Activated T-cell treated with anti-CD3 and anti-CD28 coated beads, Interleukin-2, amount 50 U/mL, for 72 hours (primary cell): Measurements from ENCODE around the gene FAM13A. TPM values are rescaled to one million over a fixed set of nuclear protein-coding genes. Genes with fewer than 3 reads are reported as not detected.
"Not testable (repeated sequence)": the region's sequence is repeated elsewhere in the genome, so short reads cannot be mapped to it uniquely, and the experiment has no call there.

Experiments
- ATAC-seq, 2 donors: fragments of 150-1000 bp; cut with Tn5 transposase; replicated peaks in 1 of 2; 2 replicates each; pipeline ENCODE4 v1.10.0; 2021; ENCODE audit warnings: moderate library complexity in 2 of 2, mild to moderate bottlenecking in 1 of 2
- DNase-seq, 2 donors: peaks; one replicate each; pipeline ENCODE4 v3.0.0; 2021 to 2022; ENCODE audit warnings: mixed read lengths in 1 of 2
- H3K27ac Mint-ChIP-seq: one replicate; pipeline ENCODE4 v1.8.0; 2022; ENCODE audit warnings: mild to moderate bottlenecking, moderate library complexity, mixed read lengths
- H3K27me3 Mint-ChIP-seq: one replicate; pipeline ENCODE4 v1.8.0; 2022; ENCODE audit warnings: low read depth, mixed read lengths
- H3K36me3 Mint-ChIP-seq, 2 donors: one replicate each; pipeline ENCODE4 v1.8.0; 2022; ENCODE audit warnings: mixed read lengths in 2 of 2, mild to moderate bottlenecking in 1 of 2; ENCODE audit not compliant: insufficient read depth in 2 of 2
- H3K4me1 Mint-ChIP-seq: one replicate; pipeline ENCODE4 v1.8.0; 2022; ENCODE audit warnings: low read depth, mixed read lengths
- H3K4me3 Mint-ChIP-seq, 2 donors: one replicate each; pipeline ENCODE4 v1.8.0; 2022; ENCODE audit warnings: mild to moderate bottlenecking in 2 of 2, mixed read lengths in 2 of 2, moderate library complexity in 2 of 2
- H3K9me3 Mint-ChIP-seq, 2 donors: one replicate each; pipeline ENCODE4 v1.8.0; 2022; ENCODE audit warnings: mixed read lengths in 2 of 2
- total RNA-seq, 2 donors: library from RNA; stranded (reverse); gene quantifications; one replicate each; pipeline ENCODE4 v1.2.3, GENCODE V29; 2022

The FAM13A gene
- total RNA-seq, 2 donors from 2014 or later = 4.4 to 5.9 TPM

DNA sequence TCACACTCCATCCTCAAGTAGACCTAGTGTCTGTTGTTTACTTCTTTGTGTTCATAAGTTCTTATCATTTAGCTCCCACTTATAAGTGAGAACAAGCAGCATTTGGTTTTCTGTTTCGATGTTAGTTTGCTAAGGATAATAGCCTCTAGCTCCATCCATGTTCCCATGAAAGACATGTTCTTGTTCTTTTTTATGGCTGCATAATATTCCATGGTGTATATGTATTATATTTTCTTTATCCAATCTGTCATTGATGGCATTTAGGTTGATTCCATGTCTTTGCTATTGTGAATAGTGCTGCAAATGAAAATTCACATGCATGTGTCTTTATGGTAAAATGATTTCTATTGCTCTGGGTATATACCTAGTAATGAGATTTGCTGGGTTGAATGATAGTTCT lies 51.9 kb downstream of the FAM13A start:
- H3K36me3 Mint-ChIP-seq, H3K9me3 Mint-ChIP-seq, H3K27me3 Mint-ChIP-seq, DNase-seq, H3K4me1 Mint-ChIP-seq, H3K4me3 Mint-ChIP-seq, H3K27ac Mint-ChIP-seq, ATAC-seq: not testable (repeated sequence)

DNA sequence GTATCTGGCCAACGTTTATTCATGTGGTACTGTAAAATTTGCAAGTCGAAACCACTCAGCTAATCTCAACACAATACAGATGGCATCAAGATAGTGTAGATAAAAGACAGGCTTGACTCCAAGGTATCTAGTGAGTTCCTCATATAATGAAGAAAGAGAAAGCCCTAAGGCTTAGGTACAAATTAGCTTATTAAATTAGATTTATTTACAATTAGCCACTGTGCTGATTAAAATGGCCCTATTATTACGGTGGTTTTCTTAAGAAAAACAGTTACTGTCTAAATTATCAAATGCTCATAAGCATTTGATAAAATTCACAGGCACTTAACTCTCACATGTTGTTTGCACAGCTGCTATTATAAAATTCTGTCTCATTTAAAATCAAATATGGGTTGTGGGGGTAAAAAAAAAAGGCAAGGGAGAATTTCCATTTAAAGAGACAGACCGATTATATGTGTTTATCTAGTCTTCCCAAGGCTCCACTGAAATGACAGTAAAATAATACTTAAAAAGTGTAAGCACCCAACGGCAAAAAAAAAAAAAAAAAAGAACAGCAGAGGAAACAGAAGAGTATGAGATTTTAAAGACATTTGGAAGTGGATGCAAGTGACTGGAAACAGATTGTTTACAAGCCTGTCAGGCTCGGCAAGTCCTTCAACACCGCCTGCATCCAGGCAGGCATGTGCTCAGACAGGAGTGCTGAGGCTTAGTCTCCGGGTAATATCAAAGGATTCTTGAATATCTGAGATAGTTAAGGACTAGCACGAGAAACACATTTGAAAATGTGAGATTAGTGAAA lies 55.1 kb downstream of the FAM13A start:
- H3K36me3 Mint-ChIP-seq = no peaks in the 10 kb centered on the region

DNA sequence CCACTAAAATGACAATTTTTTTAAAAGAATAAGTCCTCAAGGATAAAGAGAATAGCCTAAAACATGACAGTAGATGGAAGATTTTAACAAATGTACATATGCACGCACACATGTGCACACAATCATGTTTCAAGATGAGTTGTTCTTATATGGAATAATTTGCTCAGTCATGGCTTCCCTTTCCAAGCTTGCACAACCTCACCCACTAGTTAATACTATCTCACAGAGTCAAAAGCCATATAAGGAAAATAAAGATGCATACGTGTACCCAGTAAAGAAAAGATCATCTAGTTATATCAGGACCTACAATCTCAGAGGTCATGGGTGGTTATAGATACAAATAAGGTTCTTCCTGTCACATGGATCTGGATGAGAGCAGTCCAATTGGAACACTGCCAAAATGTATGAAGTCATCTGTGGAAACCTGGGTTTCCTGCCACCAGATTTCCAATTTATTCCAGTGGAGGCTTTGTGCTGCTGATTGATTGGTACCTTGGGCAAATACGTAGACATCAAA lies 56.1 kb downstream of the FAM13A start:
- Mint-ChIP-seq H3K4me1 (peaks cover 10% of the 10 kb centered on the region), H3K27me3 (no peaks in the 10 kb centered on the region), H3K9me3 (peaks cover 2 to 3% of the 10 kb centered on the region in 2 donors), H3K36me3 (no peaks in the 10 kb centered on the region), H3K27ac (no peak overlapping the region), H3K4me3 (no peak overlapping the region)
- no peak for DNase-seq
- ATAC-seq = no peak

More for the DNA sequence above, 55.1 kb downstream of the FAM13A start:
- Mint-ChIP-seq H3K27me3 (no peaks in the 10 kb centered on the region), H3K9me3 (peaks cover 0 to 3% of the 10 kb centered on the region in 2 donors), H3K4me3 (no peak overlapping the region), H3K27ac (no peak overlapping the region), H3K4me1 (peaks cover 6% of the 10 kb centered on the region)
- no peak for ATAC-seq
- DNase-seq = no peak

DNA sequence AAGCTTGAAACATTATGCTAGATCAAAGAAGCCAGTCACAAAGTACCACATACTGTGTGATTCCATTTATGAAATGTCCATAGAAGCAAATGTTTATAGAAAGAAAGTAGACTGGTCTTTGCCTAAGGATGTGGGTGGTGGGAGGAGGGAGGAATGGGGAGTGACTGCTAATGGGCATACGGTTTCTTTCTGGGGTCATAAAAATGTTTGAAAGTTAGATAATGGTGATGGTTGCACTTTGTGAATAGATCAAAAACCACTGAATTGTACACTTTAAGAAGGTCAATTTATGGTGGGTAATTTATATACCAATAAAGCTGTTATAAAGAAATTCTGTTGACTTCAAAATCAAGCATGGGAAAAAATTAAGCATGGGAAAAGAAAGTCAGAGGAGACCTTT lies 56.6 kb downstream of the FAM13A start:
- Mint-ChIP-seq H3K36me3 (no peaks in the 10 kb centered on the region), H3K4me3 (no peak overlapping the region), H3K27me3 (no peaks in the 10 kb centered on the region), H3K4me1 (peaks cover 10% of the 10 kb centered on the region), H3K9me3 (peaks cover 2% of the 10 kb centered on the region in 2 donors), H3K27ac (no peak overlapping the region)
- ATAC-seq (no peak), DNase-seq (no peak)

DNA sequence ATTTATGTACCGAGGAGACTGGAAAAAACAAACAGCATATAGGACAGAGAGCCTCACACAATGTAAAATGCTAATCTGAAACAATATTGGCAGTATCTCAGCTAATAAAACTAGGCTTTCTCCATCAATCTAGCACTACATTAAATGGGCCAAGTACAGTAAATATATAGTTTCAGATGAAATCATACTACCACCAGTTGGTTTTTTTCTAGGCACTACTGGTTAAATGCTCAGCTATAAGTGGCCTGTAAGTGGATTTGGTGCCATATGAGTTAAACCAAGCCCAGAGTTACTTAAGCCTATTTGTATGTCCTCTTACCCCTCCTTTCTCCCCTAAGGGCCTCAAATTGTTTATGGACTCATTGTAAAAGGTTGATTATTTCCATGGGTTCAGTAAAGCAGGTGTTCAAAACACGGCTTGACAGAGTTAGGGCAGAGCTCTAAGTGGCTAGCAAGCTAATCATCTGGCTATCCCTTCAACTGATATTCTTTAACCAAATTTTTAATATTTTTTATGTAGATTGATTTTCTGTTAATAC lies 57.5 kb downstream of the FAM13A start:
- no peak for ATAC-seq
- no peak for DNase-seq
- H3K27ac Mint-ChIP-seq = no peak overlapping the region
- no peaks in the 10 kb centered on the region for H3K36me3 Mint-ChIP-seq
- H3K27me3 Mint-ChIP-seq = no peaks in the 10 kb centered on the region
- H3K9me3 Mint-ChIP-seq = peaks cover 0 to 2% of the 10 kb centered on the region in 2 donors
- H3K4me3 Mint-ChIP-seq = no peak overlapping the region
- peaks cover 10% of the 10 kb centered on the region for H3K4me1 Mint-ChIP-seq

DNA sequence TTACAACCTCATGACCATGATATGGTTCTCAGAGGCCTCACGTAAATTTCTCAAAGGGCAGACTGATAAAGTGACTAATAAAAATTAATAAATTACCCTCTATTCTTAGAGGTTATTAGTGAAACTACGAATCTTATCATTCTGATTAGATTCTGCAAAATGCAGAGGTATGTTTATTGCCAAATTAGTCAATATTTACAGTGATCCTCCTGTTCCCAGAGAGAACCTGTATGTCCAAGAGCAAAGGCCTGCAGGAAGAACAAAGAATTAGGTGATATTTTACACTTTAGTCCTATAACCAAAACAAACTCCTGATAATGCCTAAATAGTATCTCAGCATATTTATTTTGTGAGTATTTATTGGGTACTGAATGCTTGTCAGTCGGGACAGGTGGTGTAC lies 58.1 kb downstream of the FAM13A start:
- H3K4me3 Mint-ChIP-seq = no peak overlapping the region
- H3K27me3 Mint-ChIP-seq = no peaks in the 10 kb centered on the region
- H3K27ac Mint-ChIP-seq = no peak overlapping the region
- no peak for DNase-seq
- no peak for ATAC-seq
- H3K36me3 Mint-ChIP-seq = no peaks in the 10 kb centered on the region
- peaks cover 0 to 2% of the 10 kb centered on the region in 2 donors for H3K9me3 Mint-ChIP-seq
- peaks cover 10% of the 10 kb centered on the region for H3K4me1 Mint-ChIP-seq

DNA sequence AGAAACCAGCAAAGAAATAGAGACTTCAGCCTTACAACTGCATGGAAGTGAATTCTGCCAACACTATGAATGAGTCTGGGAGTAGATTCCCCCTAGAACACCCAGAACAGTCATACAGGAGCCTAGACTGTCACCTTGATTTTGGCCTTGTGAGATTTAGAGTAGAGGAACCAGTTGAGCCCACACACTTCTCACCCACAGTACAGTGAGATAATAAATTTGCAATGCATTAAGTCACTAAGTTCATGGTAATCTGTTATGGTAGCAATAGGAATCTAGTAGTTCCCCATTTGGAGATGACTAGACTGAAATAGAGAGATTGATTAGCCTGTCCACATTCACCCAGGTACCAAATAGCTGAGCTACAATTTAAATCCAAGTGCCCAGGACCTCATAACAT lies 59.0 kb downstream of the FAM13A start:
- no peak overlapping the region for H3K27ac Mint-ChIP-seq
- peaks cover 10% of the 10 kb centered on the region for H3K4me1 Mint-ChIP-seq

DNA sequence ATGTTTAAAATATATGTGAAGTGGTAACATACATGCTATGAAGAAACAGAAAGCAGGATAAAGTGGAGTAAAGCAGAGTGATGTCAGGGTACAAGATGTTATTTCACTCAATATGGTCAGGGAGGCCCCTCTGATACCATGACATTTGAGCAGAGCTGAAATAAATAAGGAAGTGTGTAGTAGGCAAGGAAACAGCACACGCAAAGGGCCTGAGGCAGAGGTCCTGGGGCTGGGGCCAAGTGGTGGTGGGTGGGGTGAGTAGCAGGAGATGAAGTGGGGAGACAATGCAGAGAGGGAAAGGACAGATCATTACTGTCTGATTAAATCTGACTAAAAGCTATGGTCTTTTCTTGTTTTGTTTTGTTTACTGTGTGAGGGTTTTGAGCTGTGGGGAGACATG lies 61.1 kb downstream of the FAM13A start:
- H3K27ac Mint-ChIP-seq = no peak overlapping the region
- H3K36me3 Mint-ChIP-seq = no peaks in the 10 kb centered on the region
- H3K27me3 Mint-ChIP-seq = no peaks in the 10 kb centered on the region
- DNase-seq (no peak), ATAC-seq (no peak)
- H3K9me3 Mint-ChIP-seq = peaks cover 0 to 2% of the 10 kb centered on the region in 2 donors
- no peak overlapping the region for H3K4me3 Mint-ChIP-seq
- H3K4me1 Mint-ChIP-seq = peaks cover 9% of the 10 kb centered on the region

More for the DNA sequence above, 59.0 kb downstream of the FAM13A start:
- H3K4me3 Mint-ChIP-seq = no peak overlapping the region
- DNase-seq = no peak
- no peaks in the 10 kb centered on the region for H3K36me3 Mint-ChIP-seq
- peaks cover 0 to 2% of the 10 kb centered on the region in 2 donors for H3K9me3 Mint-ChIP-seq
- no peaks in the 10 kb centered on the region for H3K27me3 Mint-ChIP-seq
- ATAC-seq = no peak

DNA sequence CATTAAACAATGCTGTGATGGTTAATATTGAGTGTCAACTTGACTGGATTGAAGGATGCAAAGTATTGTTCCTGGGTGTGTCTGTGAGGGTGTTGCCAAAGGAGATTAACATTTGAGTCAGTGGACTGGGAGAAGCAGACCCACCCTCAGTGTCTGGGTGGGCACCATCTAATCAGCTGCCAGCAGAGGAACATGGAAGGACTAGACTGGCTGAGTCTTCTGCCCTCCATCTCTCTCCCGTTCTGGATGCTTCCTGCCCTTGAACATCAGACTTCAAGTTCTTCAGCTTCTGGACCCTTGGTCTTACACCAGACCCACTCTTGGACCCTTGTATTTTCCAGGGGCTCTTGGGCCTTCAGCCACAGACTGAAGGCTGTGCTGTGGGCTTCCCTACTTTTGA lies 61.7 kb downstream of the FAM13A start:
- ATAC-seq, H3K27ac Mint-ChIP-seq, H3K27me3 Mint-ChIP-seq, H3K9me3 Mint-ChIP-seq, H3K4me1 Mint-ChIP-seq, H3K4me3 Mint-ChIP-seq, DNase-seq, H3K36me3 Mint-ChIP-seq: not testable (repeated sequence)

DNA sequence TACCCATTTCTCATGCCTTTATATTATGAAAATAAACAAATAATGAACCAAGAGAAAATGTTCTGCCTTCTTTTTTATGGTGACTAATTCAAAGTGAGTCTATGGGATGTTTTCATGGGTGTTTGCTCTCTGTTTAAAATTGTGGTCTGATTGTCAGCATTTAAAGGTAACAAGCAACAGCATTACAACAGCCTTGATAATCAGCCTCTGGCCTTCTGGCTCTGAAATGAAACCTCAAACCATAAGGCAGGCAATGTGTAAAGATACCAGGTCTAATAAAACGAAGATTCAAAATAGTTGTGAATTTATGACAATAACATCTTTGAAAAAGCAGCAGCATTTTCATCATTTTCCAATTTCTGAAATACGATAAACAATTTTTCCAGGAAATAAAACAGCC lies 63.7 kb downstream of the FAM13A start:
- Mint-ChIP-seq H3K4me3 (no peak overlapping the region), H3K36me3 (no peaks in the 10 kb centered on the region), H3K4me1 (peaks cover 4% of the 10 kb centered on the region), H3K27me3 (no peaks in the 10 kb centered on the region), H3K27ac (no peak overlapping the region), H3K9me3 (peaks cover 0 to 2% of the 10 kb centered on the region in 2 donors)
- ATAC-seq (no peak), DNase-seq (no peak)

DNA sequence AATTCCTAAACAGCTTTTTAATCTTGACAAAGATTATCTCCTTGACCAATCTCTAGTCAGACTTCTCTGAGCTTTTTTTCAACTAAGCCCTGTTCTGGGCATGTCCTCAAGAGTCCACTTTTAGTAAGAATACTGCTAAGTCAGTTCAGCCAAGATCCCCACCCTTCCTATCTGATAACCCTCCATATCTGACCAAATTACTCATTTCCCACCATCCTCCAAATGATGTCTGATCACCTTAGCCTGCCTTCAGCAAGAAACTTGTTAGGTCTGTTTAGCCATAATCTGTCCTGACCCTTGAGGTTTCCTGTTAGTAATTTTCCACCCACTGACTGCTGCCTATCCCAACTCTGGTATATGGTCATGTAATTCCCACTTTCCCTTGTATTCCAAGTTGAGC lies 65.2 kb downstream of the FAM13A start:
- H3K4me3 Mint-ChIP-seq = no peak overlapping the region
- no peaks in the 10 kb centered on the region for H3K27me3 Mint-ChIP-seq

DNA sequence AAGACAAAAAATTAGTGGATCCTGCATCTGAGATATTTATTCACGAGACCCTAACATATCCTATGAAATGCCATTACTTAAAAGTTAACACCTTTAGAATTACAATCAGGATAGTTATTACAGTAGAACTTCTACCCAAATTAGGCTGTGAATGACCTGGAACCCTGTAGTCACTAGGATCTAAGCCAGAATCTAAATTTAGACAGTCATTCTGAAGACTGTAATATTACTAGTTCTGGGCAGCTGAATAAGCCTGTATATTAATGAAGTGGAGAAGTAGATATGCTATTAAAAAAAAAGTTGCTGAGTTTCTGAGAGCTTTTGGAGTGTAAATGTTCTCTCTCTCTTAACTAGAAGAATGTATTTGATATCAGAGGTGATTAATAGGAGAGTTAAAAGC lies 67.0 kb downstream of the FAM13A start:
- no peaks in the 10 kb centered on the region for H3K36me3 Mint-ChIP-seq
- no peak for DNase-seq
- ATAC-seq = no peak
- H3K4me1 Mint-ChIP-seq = no peaks in the 10 kb centered on the region
- no peaks in the 10 kb centered on the region for H3K9me3 Mint-ChIP-seq
- H3K4me3 Mint-ChIP-seq = no peak overlapping the region
- H3K27me3 Mint-ChIP-seq = no peaks in the 10 kb centered on the region
- H3K27ac Mint-ChIP-seq = no peak overlapping the region

More for the DNA sequence above, 65.2 kb downstream of the FAM13A start:
- H3K9me3 Mint-ChIP-seq = peaks cover 0 to 2% of the 10 kb centered on the region in 2 donors
- ATAC-seq = no peak
- H3K4me1 Mint-ChIP-seq = peaks cover 4% of the 10 kb centered on the region
- H3K27ac Mint-ChIP-seq = no peak overlapping the region
- DNase-seq = no peak
- H3K36me3 Mint-ChIP-seq = no peaks in the 10 kb centered on the region

DNA sequence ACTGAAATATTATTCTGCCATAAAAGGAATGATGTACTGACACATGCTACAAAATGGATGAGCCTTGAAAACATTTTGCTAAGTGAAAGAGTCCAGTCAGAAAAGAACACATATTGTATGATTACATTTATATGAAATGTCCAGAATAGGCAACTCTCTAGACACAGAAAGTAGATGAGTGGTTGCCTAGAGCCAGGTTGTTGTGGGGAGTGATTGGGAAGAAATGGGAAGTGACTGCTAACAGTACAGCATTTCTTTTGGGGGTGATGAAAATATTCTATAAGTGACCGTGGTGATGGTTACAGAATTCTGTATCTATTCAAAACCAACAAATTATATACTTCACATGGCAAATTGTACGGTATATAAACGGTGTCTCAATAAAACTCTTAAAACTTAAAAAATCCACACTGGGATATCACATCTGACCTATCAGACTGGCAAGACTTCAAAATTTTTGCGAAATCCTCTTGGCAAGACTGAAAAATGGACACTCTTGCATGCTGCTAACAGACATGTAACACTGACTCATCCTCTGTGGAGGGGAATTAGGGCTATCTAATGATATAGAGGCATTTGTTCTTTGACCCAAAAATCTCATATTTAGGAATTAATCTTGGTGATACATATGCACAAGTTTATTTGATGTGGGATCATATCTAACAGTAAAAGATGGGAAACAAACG lies 71.8 kb downstream of the FAM13A start:
- no peak for ATAC-seq
- no peaks in the 10 kb centered on the region for H3K9me3 Mint-ChIP-seq
- no peak overlapping the region for H3K27ac Mint-ChIP-seq
- no peaks in the 10 kb centered on the region for H3K36me3 Mint-ChIP-seq
- H3K27me3 Mint-ChIP-seq = no peaks in the 10 kb centered on the region
- no peak for DNase-seq
- no peak overlapping the region for H3K4me3 Mint-ChIP-seq
- H3K4me1 Mint-ChIP-seq = no peaks in the 10 kb centered on the region
